Measurements from ENCODE around the gene ABHD17C.

Gene ABHD17C

GRCh38 chr15:80673561-80674244 lies 21.4 kb upstream of the ABHD17C start:
- Histone ChIP-seq H3K9me3 (ENCODE audit: low read length) (no peaks in the 10 kb centered on the region), H2AFZ (ENCODE audit: low read depth, low read length) (no peak overlapping the region), H3K27me3 (ENCODE audit: insufficient read depth, low read length) (no peaks in the 10 kb centered on the region), H3K4me3 (ENCODE audit: low read length) (no peak overlapping the region), H3K36me3 (ENCODE audit: insufficient read depth, low read length) (no peaks in the 10 kb centered on the region), H3K4me1 (ENCODE audit: insufficient read depth, low read length) (no peaks in the 10 kb centered on the region)

DNA sequence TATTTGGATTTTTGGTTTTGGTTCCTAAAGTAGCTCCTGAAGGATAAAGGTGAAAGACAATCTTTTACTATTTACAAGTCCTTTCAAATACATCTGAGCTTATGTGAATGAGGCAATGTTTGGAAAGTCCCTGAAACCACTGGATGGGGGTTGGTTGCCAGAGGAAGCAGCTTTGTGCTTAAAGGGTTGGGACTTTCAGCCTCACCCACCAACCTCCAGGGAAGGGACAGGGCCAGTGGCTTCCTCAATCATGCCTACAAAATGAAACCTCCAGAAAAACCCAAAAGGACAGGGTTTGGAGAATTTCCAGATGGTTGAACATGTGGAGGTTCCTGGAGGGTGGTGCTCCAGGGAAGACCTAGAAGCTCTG lies 20.9 kb upstream of the ABHD17C start:
- no peaks in the 10 kb centered on the region for H3K4me1 ChIP-seq (ENCODE audit: insufficient read depth, low read length)

GRCh38 chr15:80677041-80677440 lies 18.1 kb upstream of the ABHD17C start:
- no peaks in the 10 kb centered on the region for H3K9me3 ChIP-seq (ENCODE audit: low read length)
- H3K27me3 ChIP-seq (ENCODE audit: insufficient read depth, low read length) = no peaks in the 10 kb centered on the region
- no peak overlapping the region for H2AFZ ChIP-seq (ENCODE audit: low read depth, low read length)
- H3K4me3 ChIP-seq (ENCODE audit: low read length) = no peak overlapping the region
- no peaks in the 10 kb centered on the region for H3K36me3 ChIP-seq (ENCODE audit: insufficient read depth, low read length)
- no peaks in the 10 kb centered on the region for H3K4me1 ChIP-seq (ENCODE audit: insufficient read depth, low read length)

More for the DNA sequence above, 20.9 kb upstream of the ABHD17C start:
- H3K9me3 ChIP-seq (ENCODE audit: low read length) = no peaks in the 10 kb centered on the region
- no peak overlapping the region for H2AFZ ChIP-seq (ENCODE audit: low read depth, low read length)
- H3K27me3 ChIP-seq (ENCODE audit: insufficient read depth, low read length) = no peaks in the 10 kb centered on the region
- H3K36me3 ChIP-seq (ENCODE audit: insufficient read depth, low read length) = no peaks in the 10 kb centered on the region
- no peak overlapping the region for H3K4me3 ChIP-seq (ENCODE audit: low read length)

GRCh38 chr15:80679167-80679803 lies 15.8 kb upstream of the ABHD17C start:
- no peaks in the 10 kb centered on the region for H3K27me3 ChIP-seq (ENCODE audit: insufficient read depth, low read length)
- H3K4me1 ChIP-seq (ENCODE audit: insufficient read depth, low read length) = no peaks in the 10 kb centered on the region
- no peaks in the 10 kb centered on the region for H3K9me3 ChIP-seq (ENCODE audit: low read length)
- no peaks in the 10 kb centered on the region for H3K36me3 ChIP-seq (ENCODE audit: insufficient read depth, low read length)
- H2AFZ ChIP-seq (ENCODE audit: low read depth, low read length) = no peak overlapping the region
- H3K4me3 ChIP-seq (ENCODE audit: low read length) = no peak overlapping the region

DNA sequence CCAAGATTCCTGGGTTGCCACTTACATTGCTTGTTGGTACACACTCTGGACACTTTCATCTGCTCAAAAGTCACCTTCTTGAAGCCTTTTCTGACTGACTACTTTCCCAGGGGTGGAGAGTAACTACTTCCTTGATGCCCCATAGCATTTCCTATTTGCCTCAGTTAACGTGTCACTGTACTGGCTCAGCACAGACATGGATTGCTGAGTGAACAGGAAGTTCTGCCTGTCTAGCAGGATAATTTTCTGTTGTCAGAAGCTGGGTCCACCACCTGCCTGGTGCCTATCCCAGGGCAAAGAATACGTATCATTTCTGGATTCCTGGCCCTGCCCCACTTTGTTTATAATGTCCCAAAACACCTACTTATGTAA lies 15.3 kb upstream of the ABHD17C start:
- Histone ChIP-seq H3K4me1 (ENCODE audit: insufficient read depth, low read length) (no peaks in the 10 kb centered on the region), H3K4me3 (ENCODE audit: low read length) (no peak overlapping the region), H3K27me3 (ENCODE audit: insufficient read depth, low read length) (no peaks in the 10 kb centered on the region), H3K36me3 (ENCODE audit: insufficient read depth, low read length) (no peaks in the 10 kb centered on the region), H3K9me3 (ENCODE audit: low read length) (no peaks in the 10 kb centered on the region), H2AFZ (ENCODE audit: low read depth, low read length) (no peak overlapping the region)

GRCh38 chr15:80682201-80682600 lies 12.9 kb upstream of the ABHD17C start:
- Histone ChIP-seq H3K4me1 (ENCODE audit: insufficient read depth, low read length) (no peaks in the 10 kb centered on the region), H3K9me3 (ENCODE audit: low read length) (no peaks in the 10 kb centered on the region), H3K4me3 (ENCODE audit: low read length) (no peak overlapping the region)

DNA sequence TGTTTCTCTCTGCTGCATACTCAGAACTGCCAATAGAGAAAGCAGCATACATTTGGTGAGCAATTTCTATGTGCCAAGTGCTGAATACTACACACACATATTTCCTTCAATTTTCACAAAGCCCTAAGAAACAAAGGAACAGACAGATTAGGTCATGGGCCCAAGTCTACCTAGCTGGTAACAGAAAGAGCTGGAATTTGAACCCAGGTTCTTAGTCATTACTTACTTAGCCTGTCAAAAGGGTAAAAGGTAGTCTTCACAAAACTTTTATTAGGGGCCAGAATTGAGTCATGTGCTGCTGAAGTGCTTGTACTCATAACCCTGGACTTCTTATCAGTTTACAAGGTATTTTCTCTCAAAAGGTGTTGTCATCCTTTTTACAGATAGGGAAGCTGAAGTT lies 10.4 kb upstream of the ABHD17C start:
- no peaks in the 10 kb centered on the region for H3K9me3 ChIP-seq (ENCODE audit: low read length)

More at GRCh38 chr15:80682201-80682600, 12.9 kb upstream of the ABHD17C start:
- Histone ChIP-seq H3K36me3 (ENCODE audit: insufficient read depth, low read length) (no peaks in the 10 kb centered on the region), H2AFZ (ENCODE audit: low read depth, low read length) (no peak overlapping the region), H3K27me3 (ENCODE audit: insufficient read depth, low read length) (no peaks in the 10 kb centered on the region)

GRCh38 chr15:80685628-80686027 lies 9.5 kb upstream of the ABHD17C start:
- H3K4me1 ChIP-seq (ENCODE audit: insufficient read depth, low read length) = no peaks in the 10 kb centered on the region
- no peaks in the 10 kb centered on the region for H3K27me3 ChIP-seq (ENCODE audit: insufficient read depth, low read length)
- no peaks in the 10 kb centered on the region for H3K9me3 ChIP-seq (ENCODE audit: low read length)
- no peaks in the 10 kb centered on the region for H3K36me3 ChIP-seq (ENCODE audit: insufficient read depth, low read length)
- H3K4me3 ChIP-seq (ENCODE audit: low read length) = no peak overlapping the region
- H2AFZ ChIP-seq (ENCODE audit: low read depth, low read length) = no peak overlapping the region

More for the DNA sequence above, 10.4 kb upstream of the ABHD17C start:
- Histone ChIP-seq H3K4me1 (ENCODE audit: insufficient read depth, low read length) (no peaks in the 10 kb centered on the region), H3K4me3 (ENCODE audit: low read length) (no peak overlapping the region), H3K27me3 (ENCODE audit: insufficient read depth, low read length) (no peaks in the 10 kb centered on the region), H2AFZ (ENCODE audit: low read depth, low read length) (no peak overlapping the region), H3K36me3 (ENCODE audit: insufficient read depth, low read length) (no peaks in the 10 kb centered on the region)

GRCh38 chr15:80689294-80689693 lies 5.8 kb upstream of the ABHD17C start:
- no peaks in the 10 kb centered on the region for H3K36me3 ChIP-seq (ENCODE audit: insufficient read depth, low read length)
- no peak overlapping the region for H3K4me3 ChIP-seq (ENCODE audit: low read length)
- H3K27me3 ChIP-seq (ENCODE audit: insufficient read depth, low read length) = no peaks in the 10 kb centered on the region
- no peaks in the 10 kb centered on the region for H3K4me1 ChIP-seq (ENCODE audit: insufficient read depth, low read length)
- no peaks in the 10 kb centered on the region for H3K9me3 ChIP-seq (ENCODE audit: low read length)
- no peak overlapping the region for H2AFZ ChIP-seq (ENCODE audit: low read depth, low read length)

- no peak overlapping the region for H2AFZ ChIP-seq (ENCODE audit: low read depth, low read length)
- no peak overlapping the region for H3K4me3 ChIP-seq (ENCODE audit: low read length)
- H3K9me3 ChIP-seq (ENCODE audit: low read length) = no peaks in the 10 kb centered on the region
- peaks cover 4% of the 10 kb centered on the region for H3K4me1 ChIP-seq (ENCODE audit: insufficient read depth, low read length)
- H3K36me3 ChIP-seq (ENCODE audit: insufficient read depth, low read length) = no peaks in the 10 kb centered on the region
- no peaks in the 10 kb centered on the region for H3K27me3 ChIP-seq (ENCODE audit: insufficient read depth, low read length)
Measured at GRCh38 chr15:80689716-80690115, 5.4 kb upstream of the ABHD17C start.

DNA sequence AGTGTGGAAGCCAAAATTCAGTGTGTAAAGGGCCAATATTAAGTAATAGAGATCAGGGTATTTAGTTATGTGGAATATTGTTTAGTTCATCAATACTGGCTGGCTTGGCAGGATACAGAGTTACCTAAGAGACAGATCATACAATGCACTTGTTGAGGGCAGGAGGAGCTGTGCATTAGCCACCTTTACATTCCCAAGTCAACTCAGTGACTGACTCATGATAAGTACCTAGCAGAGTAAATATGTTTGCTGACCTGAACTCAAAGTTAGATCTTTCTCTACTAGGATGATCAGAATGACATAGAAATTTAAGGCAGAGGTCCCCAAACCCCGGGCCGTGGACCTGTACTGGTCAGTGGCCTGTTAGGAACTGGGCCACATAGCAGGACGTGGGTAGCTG lies 3.5 kb upstream of the ABHD17C start:
- H3K27me3 ChIP-seq (ENCODE audit: insufficient read depth, low read length) = no peaks in the 10 kb centered on the region
- H3K9me3 ChIP-seq (ENCODE audit: low read length) = no peaks in the 10 kb centered on the region
- H3K4me1 ChIP-seq (ENCODE audit: insufficient read depth, low read length) = peaks cover 8% of the 10 kb centered on the region
- no peaks in the 10 kb centered on the region for H3K36me3 ChIP-seq (ENCODE audit: insufficient read depth, low read length)
- no peak overlapping the region for H2AFZ ChIP-seq (ENCODE audit: low read depth, low read length)
- no peak overlapping the region for H3K4me3 ChIP-seq (ENCODE audit: low read length)

DNA sequence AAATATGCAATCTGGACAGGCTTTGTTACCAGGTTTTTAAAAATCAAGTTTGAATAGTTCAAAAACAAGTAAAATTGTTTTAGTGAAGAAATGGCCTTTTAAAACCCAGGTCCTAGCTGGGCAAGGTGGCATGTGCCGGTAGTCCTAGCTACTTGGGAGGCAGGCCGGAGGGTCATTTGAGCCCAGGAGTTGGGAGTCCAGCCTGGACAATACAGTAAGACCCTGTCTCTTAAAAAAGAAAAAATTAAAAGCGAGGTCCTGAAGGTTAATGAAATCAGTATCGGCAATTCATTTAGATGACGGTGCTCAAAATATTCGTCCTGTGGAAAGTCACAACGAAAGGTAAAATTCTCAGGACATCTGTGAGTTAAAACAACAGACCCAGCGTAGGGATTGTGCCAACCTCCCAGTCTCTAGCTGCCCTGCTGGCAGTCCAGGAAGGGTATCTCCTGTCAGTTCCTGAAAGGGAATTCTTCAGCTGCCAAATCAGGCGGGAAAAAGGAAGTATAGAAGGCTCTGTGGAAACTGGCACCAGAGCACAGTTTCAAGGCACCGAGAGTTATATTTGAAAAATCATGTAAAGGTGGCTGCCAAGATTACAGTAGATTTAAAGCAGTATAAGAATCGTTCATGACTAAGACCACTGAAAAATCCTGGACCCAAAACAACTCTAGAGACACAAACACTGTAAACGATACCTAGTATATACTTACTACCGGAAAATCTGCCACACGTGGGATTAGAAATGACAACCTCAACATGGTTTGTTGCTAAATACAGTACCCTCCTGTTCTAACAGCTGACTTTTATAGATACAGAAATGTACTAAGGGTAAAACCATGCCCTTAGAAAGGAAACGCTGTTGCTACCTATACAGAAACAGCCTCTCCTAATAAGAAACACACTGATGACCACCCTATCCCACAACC lies 1.2 kb upstream of the ABHD17C start:
- H3K27me3 ChIP-seq (ENCODE audit: insufficient read depth, low read length) = no peaks in the 10 kb centered on the region
- H3K4me1 ChIP-seq (ENCODE audit: insufficient read depth, low read length) = peaks cover 20% of the 10 kb centered on the region
- H2AFZ ChIP-seq (ENCODE audit: low read depth, low read length) = peak overlapping the region; percentile 92

DNA sequence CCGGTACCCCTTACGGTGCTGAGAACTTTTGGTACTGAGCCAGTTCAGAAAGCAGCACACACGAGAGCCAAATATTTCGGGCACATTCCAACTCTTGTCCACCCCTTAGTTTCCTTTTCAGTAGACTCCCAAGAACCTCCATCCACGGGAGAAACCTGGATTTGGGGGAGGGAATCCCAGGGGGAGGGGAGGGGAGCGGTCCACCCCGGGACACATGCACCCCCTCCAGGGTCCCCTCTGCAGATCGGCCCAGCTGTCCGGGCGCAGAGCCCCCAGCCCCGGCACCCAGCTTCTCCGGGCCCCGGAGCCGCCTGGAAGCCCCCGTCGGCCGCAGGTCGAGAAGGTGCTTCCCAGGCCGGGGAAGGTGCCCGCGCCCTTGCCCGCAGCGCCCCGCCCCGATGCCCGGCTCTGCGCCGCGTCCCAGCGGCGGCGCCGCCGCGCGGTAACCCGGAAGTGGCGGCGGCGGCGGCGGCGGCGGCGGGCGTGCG lies 455 bp upstream of the ABHD17C start:
- peak overlapping the region; percentile 93 for H3K4me3 ChIP-seq (ENCODE audit: low read length)
- H3K36me3 ChIP-seq (ENCODE audit: insufficient read depth, low read length) = no peaks in the 10 kb centered on the region
- H3K9me3 ChIP-seq (ENCODE audit: low read length) = peaks cover 5% of the 10 kb centered on the region
- peak overlapping the region; percentile 92 for H2AFZ ChIP-seq (ENCODE audit: low read depth, low read length)
- peaks cover 20% of the 10 kb centered on the region for H3K4me1 ChIP-seq (ENCODE audit: insufficient read depth, low read length)
- H3K27me3 ChIP-seq (ENCODE audit: insufficient read depth, low read length) = no peaks in the 10 kb centered on the region

More for the DNA sequence above, 1.2 kb upstream of the ABHD17C start:
- Histone ChIP-seq H3K9me3 (ENCODE audit: low read length) (peaks cover 4% of the 10 kb centered on the region), H3K4me3 (ENCODE audit: low read length) (peak overlapping the region; percentile 93), H3K36me3 (ENCODE audit: insufficient read depth, low read length) (no peaks in the 10 kb centered on the region)

All from neuron (in vitro differentiated cells).